HCT116 (cell line): ENCODE data around the gene RNF145. TPM values are rescaled to one million over a fixed set of nuclear protein-coding genes. Genes with fewer than 3 reads are reported as not detected.

Experiments used
- ATAC-seq: fragments of 200-7000 bp; cut with Tn5 transposase; 2 replicates; pipeline ENCODE4 v1.9.1; 2020; ENCODE audit warnings: mild to moderate bottlenecking, moderate library complexity
- BruUV-seq: library from RNA; stranded (reverse); fragments of 400-500 nt; replicated peaks from 2 replicates; lab custom pipeline; 2021; lab: Mats Ljungman, UMichigan
- CTCF ChIA-PET: fragments of 300-600 bp; sonication (Branson Sonifier 250); formaldehyde crosslinking; loops from one replicate; lab custom pipeline; 2021; ENCODE audit warnings: antibody characterized with exemption; lab: Charles Lee
- POLR2A ChIA-PET: fragments of 300-600, 350-600 bp; sonication (Branson Sonifier 250); formaldehyde crosslinking; loops from one replicate; lab custom pipeline; 2021; ENCODE audit warnings: antibody characterized with exemption; lab: Charles Lee
- RAD21 ChIA-PET, 2 experiments: fragments of 300-600 bp; sonication (Branson Sonifier 250); formaldehyde crosslinking; loops; one replicate each; lab custom pipeline; 2023; ENCODE audit warnings: low total read pairs in 2 of 2; ENCODE audit not compliant: uncharacterized antibody in 2 of 2, unreplicated experiment in 2 of 2, low non-redundant PET in 1 of 2; lab: Charles Lee
- DNase-seq: peaks from one replicate; pipeline ENCODE4 v3.0.0-alpha.2; 2010; ENCODE audit warnings: low read depth, low spot score
- H2AFZ ChIP-seq: fragments of 200-600 bp; shearing (Covaris generic), sonication (generic); 2 replicates; pipeline ENCODE4 v1.6.1; 2017; ENCODE audit warnings: low read depth, mixed run types, mixed read lengths, antibody characterized with exemption, low read length; ENCODE audit not compliant: poor library complexity, severe bottlenecking
- H3K27ac ChIP-seq: 2 replicates; pipeline ENCODE4 v1.5.1; 2012; ENCODE audit warnings: low read depth, low read length
- H3K27me3 ChIP-seq: fragments of 200-600 bp; sonication (generic); 2 replicates; pipeline ENCODE4 v1.6.1; 2016; ENCODE audit warnings: mixed run types, low read length, mixed read lengths; ENCODE audit not compliant: insufficient read depth
- H3K36me3 ChIP-seq, 2 experiments: fragments of 200-500 bp in 1 of 2; fragments of 200-600 bp in 1 of 2; sonication (Bioruptor generic) in 1 of 2; sonication (generic) in 1 of 2; 2 replicates each; pipeline versions ENCODE4 v1.5.1 to v1.6.1; 2014 to 2016; ENCODE audit warnings: low read length in 2 of 2, inconsistent platforms in 1 of 2, mixed read lengths in 1 of 2, mixed run types in 1 of 2; ENCODE audit not compliant: insufficient read depth in 2 of 2, control insufficient read depth in 1 of 2
- H3K4me1 ChIP-seq, 2 experiments: fragments of 200-600 bp in 1 of 2; sonication (generic) in 1 of 2; 2 replicates each; pipeline versions ENCODE4 v1.5.1 to v1.6.1; 2012 to 2017; ENCODE audit warnings: low read length in 2 of 2, inconsistent platforms in 1 of 2, mild to moderate bottlenecking in 1 of 2, mixed read lengths in 1 of 2, mixed run types in 1 of 2, moderate library complexity in 1 of 2; ENCODE audit not compliant: insufficient read depth in 2 of 2, control insufficient read depth in 1 of 2
- H3K4me2 ChIP-seq: fragments of 200-600 bp; sonication (generic); 2 replicates; pipeline ENCODE4 v1.6.1; 2017; ENCODE audit warnings: mixed run types, low read length, mixed read lengths
- H3K4me3 ChIP-seq, 2 experiments: fragments of 200-600 bp in 1 of 2; sonication (generic) in 1 of 2; replicated peaks in 1 of 2; 2 replicates each; pipeline ENCODE4 v1.5.1; 2011 to 2016; ENCODE audit warnings: low read length in 2 of 2, control low read depth in 1 of 2, low read depth in 1 of 2, mild to moderate bottlenecking in 1 of 2, mixed read lengths in 1 of 2, mixed run types in 1 of 2
- H3K79me2 ChIP-seq: fragments of 200-600 bp; sonication (generic); 2 replicates; pipeline ENCODE4 v1.6.1; 2017; ENCODE audit warnings: mild to moderate bottlenecking, mixed run types, low read length, moderate library complexity, mixed read lengths; ENCODE audit not compliant: insufficient read depth
- H3K9ac ChIP-seq: fragments of 200-600 bp; sonication (generic); 2 replicates; pipeline ENCODE4 v1.6.1; 2016; ENCODE audit warnings: low read length, mixed read lengths
- H3K9me2 ChIP-seq: fragments of 200-600 bp; sonication (generic), shearing (Covaris generic); 2 replicates; pipeline ENCODE4 v1.6.1; 2017; ENCODE audit warnings: mixed run types, mild to moderate bottlenecking, moderate library complexity; ENCODE audit not compliant: insufficient read depth
- H3K9me3 ChIP-seq, 2 experiments: fragments of 200-500 bp in 1 of 2; fragments of 200-600 bp in 1 of 2; sonication (Bioruptor generic) in 1 of 2; sonication (generic) in 1 of 2; 2 replicates each; pipeline ENCODE4 v1.6.1; 2014 to 2017; ENCODE audit warnings: low read length in 2 of 2, mixed read lengths in 2 of 2, inconsistent platforms in 1 of 2, low read depth in 1 of 2, mild to moderate bottlenecking in 1 of 2, mixed run types in 1 of 2, moderate library complexity in 1 of 2; ENCODE audit not compliant: control insufficient read depth in 1 of 2, insufficient read depth in 1 of 2
- H4K20me1 ChIP-seq: fragments of 200-600 bp; sonication (generic), shearing (Covaris generic); 2 replicates; pipeline ENCODE4 v1.6.1; 2017; ENCODE audit warnings: mixed run types, mild to moderate bottlenecking, moderate library complexity; ENCODE audit not compliant: insufficient read depth
- EGR1 ChIP-seq: IDR thresholded peaks from 2 replicates; pipeline ENCODE4 v1.6.1; 2012; ENCODE audit warnings: low read depth
- MAX ChIP-seq: IDR thresholded peaks from 2 replicates; pipeline ENCODE4 v1.6.1; 2012
- RAD21 ChIP-seq: IDR thresholded peaks from 2 replicates; pipeline ENCODE4 v1.6.1; 2012; ENCODE audit warnings: low read depth, mild to moderate bottlenecking
- REST ChIP-seq: IDR thresholded peaks from 2 replicates; pipeline ENCODE4 v1.6.1; 2012; ENCODE audit warnings: low read depth
- SP1 ChIP-seq: IDR thresholded peaks from 2 replicates; pipeline ENCODE4 v1.6.1; 2012; ENCODE audit warnings: low read depth
- ZNF274 ChIP-seq: fragments of 200-500 bp; sonication (Bioruptor generic); IDR thresholded peaks from 2 replicates; pipeline ENCODE4 v1.6.1; 2014; ENCODE audit warnings: mild to moderate bottlenecking, low read depth, low read length, inconsistent platforms
- intact Hi-C: fragments of 100-400 bp; cut with micrococcal nuclease; formaldehyde crosslinking; loops from 2 replicates; pipeline ENCODE4 v1.10.0; 2022
- total RNA-seq: library from RNA; stranded (reverse); gene quantifications from one replicate; pipeline ENCODE4 v1.2.1, GENCODE V29; 2021; ENCODE audit not compliant: unreplicated experiment

RNF145 gene
- total RNA-seq, 1 experiment from 2014 or later = 60.6 TPM

GRCh38 chr5:159182691-159183090 lies 26.7 kb downstream of the RNF145 start:
- intact Hi-C loops = no loop called here
- no peak overlapping the region for H3K27ac ChIP-seq

More at GRCh38 chr5:159182691-159183090, 26.7 kb downstream of the RNF145 start:
- Histone ChIP-seq H3K9ac (no peak overlapping the region), H3K9me3 (no peaks in the 10 kb centered on the region), H3K4me3 (no peak overlapping the region), H4K20me1 (peaks cover 3% of the 10 kb centered on the region; the same call in 1 of the 2 replicates), H3K79me2 (peaks cover 49% of the 10 kb centered on the region), H3K4me2 (no peak overlapping the region), H2AFZ (no peak overlapping the region), H3K9me2 (no peaks in the 10 kb centered on the region), H3K4me1 (peaks cover 4 to 29% of the 10 kb centered on the region in 2 experiments; a peak in 3 of 4 replicates), H3K36me3 (no peaks in the 10 kb centered on the region; a peak in 1 of 4 replicates), H3K27me3 (no peaks in the 10 kb centered on the region)
- ATAC-seq (no peak), DNase-seq (no peak)
- BruUV-seq = no TSS peak
- no peak for TF ChIP-seq RAD21
- no peak for TF ChIP-seq EGR1
- TF ChIP-seq SP1 = no peak
- no peak for TF ChIP-seq ZNF274
- no peak for TF ChIP-seq REST
- TF ChIP-seq MAX = no peak
- ChIA-PET CTCF (interaction anchor here (1.0 kb wide), 1 partner anchor 26 kb away, joined by 4 read pairs; no protein-coding TSS in a partner anchor), RAD21 (no interaction called here), POLR2A (no interaction called here)
